Measurements from ENCODE around the gene FKBP15. TPM values are rescaled to one million over a fixed set of nuclear protein-coding genes. Genes with fewer than 3 reads are reported as not detected.
"Not testable (repeated sequence)": the region's sequence is repeated elsewhere in the genome, so short reads cannot be mapped to it uniquely, and the experiment has no call there.

The FKBP15 gene
- total RNA-seq, 1 experiment from 2014 or later, result 7.7 TPM

DNA sequence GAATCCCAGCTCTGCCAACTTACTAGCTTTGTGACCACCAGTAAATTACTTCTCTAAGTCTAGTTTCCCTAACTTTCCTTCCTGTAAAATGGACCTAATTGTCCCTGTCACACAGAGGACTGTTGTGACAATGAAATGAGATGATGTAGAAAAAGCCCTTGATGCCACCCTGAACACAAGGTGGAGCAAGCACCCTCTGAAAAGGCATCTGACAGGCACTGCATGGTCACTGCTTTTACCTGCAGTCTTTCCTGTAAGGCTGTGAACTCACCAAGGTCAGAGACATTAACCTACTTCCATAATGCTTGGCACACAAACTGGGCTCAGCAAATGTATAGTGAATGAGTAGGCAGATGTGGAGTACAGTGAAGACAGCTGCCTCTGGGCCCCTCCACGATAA, 64.2 kb downstream of the FKBP15 start:
- in situ Hi-C loops (cut with HindIII; ENCODE audit: low pct_unique_long_range_greater_than_20kb, low sequenced_read_pairs), result no loop called here
- DNase-seq (ENCODE audit: low read depth), result no peak

DNA sequence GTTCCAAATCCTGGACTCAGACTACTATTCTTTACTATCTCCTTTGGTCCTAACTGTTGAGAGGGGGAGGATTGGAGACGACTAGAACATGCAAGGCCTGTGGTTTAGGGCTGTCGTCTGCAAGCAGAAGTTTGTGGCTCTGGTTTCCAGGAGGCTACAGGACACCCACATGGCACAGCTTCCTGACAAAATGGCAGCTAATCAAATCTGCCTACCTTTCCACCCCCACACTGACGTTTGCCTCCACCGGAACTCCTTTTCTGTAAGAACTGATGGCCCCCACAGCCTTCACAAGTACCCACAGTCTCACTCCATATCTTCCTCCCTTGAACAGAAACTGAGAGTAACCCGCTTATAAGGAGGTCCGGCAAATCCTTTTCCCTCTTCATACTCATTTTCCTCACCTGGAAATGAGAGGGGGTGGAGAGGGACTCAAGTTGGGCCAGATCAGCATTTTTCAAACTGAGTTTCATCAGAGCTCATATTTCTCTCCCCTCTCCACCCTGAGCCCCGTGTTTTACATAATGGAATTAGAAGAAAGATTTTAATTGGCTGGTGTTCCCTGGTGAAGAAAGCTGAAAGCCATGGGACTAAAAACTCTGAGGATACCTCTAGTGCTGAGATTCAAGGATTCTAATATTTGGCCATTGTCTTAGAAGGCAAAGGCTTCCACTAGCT, 65.0 kb downstream of the FKBP15 start:
- DNase-seq (ENCODE audit: low read depth), result no peak
- in situ Hi-C loops (cut with HindIII; ENCODE audit: low pct_unique_long_range_greater_than_20kb, low sequenced_read_pairs), result no loop called here

- no peak for DNase-seq (ENCODE audit: low read depth)
- in situ Hi-C loops (cut with HindIII; ENCODE audit: low pct_unique_long_range_greater_than_20kb, low sequenced_read_pairs), result no loop called here
Measured at GRCh38 chr9:113154946-113155345, 66.1 kb downstream of the FKBP15 start.

DNA sequence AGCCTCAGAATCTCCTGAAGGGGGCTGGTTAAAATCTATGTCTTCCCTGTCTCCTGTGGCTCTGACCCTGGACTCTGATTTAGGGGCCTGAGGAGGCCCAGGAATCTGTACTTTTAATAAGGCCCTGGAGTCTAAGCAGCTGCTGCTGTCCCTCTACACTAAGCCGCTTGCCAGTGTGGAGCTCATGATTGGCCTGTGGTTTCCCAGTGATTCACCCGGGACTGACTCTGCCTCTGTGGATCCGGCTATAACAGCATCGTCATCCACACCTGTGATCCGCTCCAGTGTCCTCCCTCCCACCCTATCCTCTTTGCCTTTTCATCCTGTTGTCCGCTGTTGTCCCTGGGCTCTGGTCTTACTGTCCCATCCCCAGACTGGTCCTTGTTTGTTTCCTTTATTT, 66.6 kb downstream of the FKBP15 start:
- in situ Hi-C loops (cut with HindIII; ENCODE audit: low pct_unique_long_range_greater_than_20kb, low sequenced_read_pairs), result no loop called here
- no peak for DNase-seq (ENCODE audit: low read depth)

DNA sequence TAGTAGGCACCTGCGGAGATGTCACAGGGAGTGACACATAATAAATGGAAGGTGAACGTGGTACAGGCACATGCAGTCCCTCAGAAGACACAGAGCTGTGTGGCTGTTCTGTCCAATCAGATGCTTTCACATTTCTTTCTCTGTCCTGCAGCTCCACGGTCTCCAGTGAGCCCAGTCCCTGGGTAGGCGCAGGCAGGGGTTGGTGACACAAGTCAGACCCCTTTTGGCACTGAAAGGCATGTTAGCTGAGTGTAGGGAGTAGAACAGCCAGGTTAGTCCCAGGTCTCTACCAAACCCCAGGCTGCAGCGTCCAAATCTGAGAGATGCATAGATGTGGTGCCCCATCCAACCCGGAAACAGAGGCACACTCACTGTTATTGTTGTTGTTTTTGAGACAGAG, 67.5 kb downstream of the FKBP15 start:
- in situ Hi-C loops (cut with HindIII; ENCODE audit: low pct_unique_long_range_greater_than_20kb, low sequenced_read_pairs), result no loop called here
- no peak for DNase-seq (ENCODE audit: low read depth)

DNA sequence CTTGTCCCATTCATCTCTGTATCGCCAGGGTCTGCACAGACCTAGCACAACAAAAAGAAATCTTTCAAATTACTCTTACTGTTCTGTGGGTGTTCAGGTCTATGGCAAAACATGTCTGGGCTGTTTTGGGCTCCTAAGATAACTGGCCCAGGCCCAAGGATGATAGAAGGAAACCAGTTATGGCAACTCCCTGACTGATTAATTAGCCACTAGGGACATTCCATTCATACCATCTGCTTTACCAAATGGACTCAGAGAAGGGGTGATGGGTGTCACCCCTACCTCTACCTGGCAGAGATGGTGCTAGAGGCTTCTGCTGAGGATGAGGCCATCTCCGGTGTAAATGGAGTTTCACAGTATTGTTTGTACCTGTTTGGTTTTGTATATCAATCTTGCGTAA, 68.4 kb downstream of the FKBP15 start:
- in situ Hi-C loops (cut with HindIII; ENCODE audit: low pct_unique_long_range_greater_than_20kb, low sequenced_read_pairs), result no loop called here
- no peak for DNase-seq (ENCODE audit: low read depth)

DNA sequence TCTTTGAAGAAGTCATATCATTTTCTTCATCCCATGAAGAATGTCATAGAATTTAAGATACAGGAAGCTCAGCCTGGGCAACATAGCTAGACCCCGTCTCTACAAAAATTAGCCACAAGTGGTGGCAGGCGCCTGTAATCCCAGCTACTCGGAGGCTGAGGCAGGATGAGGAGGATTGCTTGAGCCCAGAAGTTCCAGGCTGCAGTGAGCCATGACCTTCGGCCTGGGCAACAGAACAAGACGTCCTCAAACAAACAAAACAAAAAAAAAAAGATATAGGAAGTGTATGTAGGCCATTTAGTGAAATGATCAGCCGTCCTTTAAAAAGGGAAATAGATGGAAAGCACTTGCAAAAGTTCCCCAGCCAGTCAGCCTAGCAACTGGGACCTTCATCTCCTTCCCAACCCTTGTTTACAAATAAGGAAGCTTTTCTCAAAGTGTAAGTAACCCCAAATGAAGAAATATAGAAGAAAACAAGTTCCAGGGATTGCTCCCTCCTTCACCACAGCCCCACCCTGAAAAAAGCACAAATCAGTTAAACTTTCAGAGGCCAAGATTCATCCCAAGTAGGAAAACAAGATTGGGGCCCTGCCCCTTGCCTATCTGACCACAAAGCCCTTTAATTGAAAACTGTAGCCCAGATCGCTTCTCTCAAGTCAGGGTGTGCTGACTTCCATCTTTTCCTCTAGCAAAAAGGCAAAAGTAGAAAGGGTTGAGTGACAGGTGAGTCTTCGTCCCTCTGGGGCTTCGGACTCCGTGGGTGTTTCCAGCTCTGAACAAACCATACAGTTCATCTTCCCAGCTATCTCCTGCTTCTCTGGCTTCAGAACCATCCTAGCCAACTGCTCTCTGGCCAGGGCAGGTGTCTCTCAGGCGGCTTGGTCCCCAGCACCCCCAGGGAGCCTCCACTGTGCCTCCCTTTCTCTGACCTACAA, 69.1 kb downstream of the FKBP15 start:
- DNase-seq (ENCODE audit: low read depth), result no peak

DNA sequence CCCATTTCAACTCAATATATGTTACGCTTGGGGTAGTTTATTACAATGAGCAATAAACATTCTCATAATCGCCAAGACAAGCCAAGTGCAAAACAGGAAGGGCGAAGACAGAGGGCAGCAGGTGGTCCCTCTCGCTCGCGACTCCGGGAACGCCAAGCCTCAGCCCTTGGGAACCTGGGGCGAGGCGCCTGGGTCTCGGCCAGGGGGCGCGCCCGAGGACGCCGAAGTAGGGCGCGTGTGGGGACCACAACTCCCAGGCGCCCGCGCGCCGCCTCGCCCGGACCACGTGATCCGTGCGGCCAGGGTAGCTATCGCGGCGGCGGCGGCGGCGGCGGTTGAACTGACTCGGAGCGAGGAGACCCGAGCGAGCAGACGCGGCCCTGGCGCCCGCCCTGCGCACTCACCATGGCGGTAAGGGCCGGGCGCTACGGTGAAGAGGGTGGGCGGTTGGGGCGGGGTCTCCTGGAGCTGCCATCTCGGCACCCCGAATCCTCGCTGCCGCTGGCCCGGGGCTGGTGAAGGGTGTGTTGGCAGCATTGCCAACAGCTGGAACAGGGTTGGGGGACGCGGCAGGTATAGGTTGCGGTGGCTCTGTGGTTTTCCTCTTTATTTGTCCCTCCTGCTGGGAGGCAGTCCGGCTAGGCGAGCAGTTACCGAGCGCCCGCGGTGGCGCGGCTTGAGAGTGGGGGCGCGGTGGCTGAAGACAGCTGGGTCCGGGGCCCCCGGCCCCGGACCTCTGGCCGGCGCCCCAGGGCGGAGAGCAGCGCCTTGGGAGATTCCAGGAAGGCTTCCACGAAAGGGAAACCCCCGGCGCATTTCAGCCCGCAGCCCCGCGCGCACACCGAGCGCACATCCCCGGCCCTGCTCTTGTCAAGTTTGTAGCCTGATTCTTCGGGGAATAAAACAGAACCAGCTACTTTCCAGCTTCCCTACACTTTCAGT, 70.1 kb downstream of the FKBP15 start, which contains the start of gene SLC31A2:
TSS of gene SLC31A2 (plus strand) at position 338 of the 942 bp plus-strand sequence. CDS start at position 406, 68 bp downstream.
- in situ Hi-C loops (cut with HindIII; ENCODE audit: low pct_unique_long_range_greater_than_20kb, low sequenced_read_pairs), result no loop called here
- DNase-seq (ENCODE audit: low read depth), result peak; percentile 73

More for the DNA sequence above, 69.1 kb downstream of the FKBP15 start:
- in situ Hi-C loops (cut with HindIII; ENCODE audit: low pct_unique_long_range_greater_than_20kb, low sequenced_read_pairs), result no loop called here

GRCh38 chr9:113149561-113149960, 71.5 kb downstream of the FKBP15 start:
- in situ Hi-C loops (cut with HindIII; ENCODE audit: low pct_unique_long_range_greater_than_20kb, low sequenced_read_pairs); DNase-seq (ENCODE audit: low read depth): not testable (repeated sequence)

- DNase-seq (ENCODE audit: low read depth), result no peak
- in situ Hi-C loops (cut with HindIII; ENCODE audit: low pct_unique_long_range_greater_than_20kb, low sequenced_read_pairs), result no loop called here
Measured at GRCh38 chr9:113148781-113149510, 72.1 kb downstream of the FKBP15 start.

- in situ Hi-C loops (cut with HindIII; ENCODE audit: low pct_unique_long_range_greater_than_20kb, low sequenced_read_pairs), result no loop called here
Measured at GRCh38 chr9:113148372-113148705, 72.7 kb downstream of the FKBP15 start.

GRCh38 chr9:113143432-113144227, 77.4 kb downstream of the FKBP15 start:
- in situ Hi-C loops (cut with HindIII; ENCODE audit: low pct_unique_long_range_greater_than_20kb, low sequenced_read_pairs), result no loop called here
- DNase-seq (ENCODE audit: low read depth), result no peak

More at GRCh38 chr9:113148372-113148705, 72.7 kb downstream of the FKBP15 start:
- no peak for DNase-seq (ENCODE audit: low read depth)

- in situ Hi-C loops (cut with HindIII; ENCODE audit: low pct_unique_long_range_greater_than_20kb, low sequenced_read_pairs); DNase-seq (ENCODE audit: low read depth): not testable (repeated sequence)
Measured at GRCh38 chr9:113140896-113141295, 80.2 kb downstream of the FKBP15 start.

GRCh38 chr9:113139953-113140352, 81.1 kb downstream of the FKBP15 start:
- no peak for DNase-seq (ENCODE audit: low read depth)
- in situ Hi-C loops (cut with HindIII; ENCODE audit: low pct_unique_long_range_greater_than_20kb, low sequenced_read_pairs), result no loop called here

DNA sequence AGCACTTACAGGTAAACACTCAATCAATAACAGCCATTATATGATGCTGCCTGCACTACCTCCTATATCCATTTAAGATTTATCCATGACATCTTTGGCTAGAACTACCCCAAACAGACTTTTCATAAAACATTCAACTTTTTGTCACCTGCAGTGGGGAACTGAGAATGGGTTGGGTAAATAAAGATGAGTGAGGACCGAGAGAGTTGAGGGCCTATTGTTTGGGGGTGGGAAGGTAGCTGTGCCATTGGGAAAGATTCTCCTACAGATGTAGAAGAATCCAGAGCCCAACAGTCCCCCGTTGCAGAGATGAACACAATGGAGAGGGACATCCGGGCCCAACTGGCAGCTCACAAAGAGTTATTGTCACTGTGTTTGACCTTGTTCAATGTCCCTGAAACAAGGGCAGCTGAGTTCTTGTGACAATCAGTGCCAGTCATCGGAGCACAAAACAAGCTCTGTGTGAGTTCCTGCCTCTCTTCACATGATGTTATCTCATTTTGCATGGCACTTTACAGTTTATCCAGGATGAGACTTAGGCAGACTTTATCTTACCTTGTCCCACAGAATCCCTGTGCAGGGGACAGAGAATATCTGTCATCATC, 81.8 kb downstream of the FKBP15 start:
- DNase-seq (ENCODE audit: low read depth), result no peak
- in situ Hi-C loops (cut with HindIII; ENCODE audit: low pct_unique_long_range_greater_than_20kb, low sequenced_read_pairs), result no loop called here

- no peak for DNase-seq (ENCODE audit: low read depth)
- in situ Hi-C loops (cut with HindIII; ENCODE audit: low pct_unique_long_range_greater_than_20kb, low sequenced_read_pairs), result no loop called here
Measured at GRCh38 chr9:113138760-113139159, 82.3 kb downstream of the FKBP15 start.
